Spleen (tissue), 11 donors: Measurements from ENCODE around the gene BCL11B. TPM values are rescaled to one million over a fixed set of nuclear protein-coding genes. Genes with fewer than 3 reads are reported as not detected.

Source experiments
- DNase-seq: peaks from one replicate; pipeline ENCODE4 v3.0.0-alpha.2; 2020
- H3K27ac ChIP-seq, 8 donors: fragments of 200-600 bp; sonication (generic) in 7 of 8; 1 replicate in 4 of 8; 2 replicates in 4 of 8; pipeline versions ENCODE4 v1.5.0 to v1.8.0; 2016 to 2021; ENCODE audit warnings: inconsistent platforms in 4 of 8, mild to moderate bottlenecking in 4 of 8, moderate library complexity in 1 of 8
- H3K27me3 ChIP-seq, 7 donors: fragments of 200-600 bp; sonication (generic) in 6 of 7; replicated peaks in 1 of 7; 1 replicate in 4 of 7; 2 replicates in 3 of 7; pipeline versions ENCODE4 v1.5.0 to v1.8.0; 2016 to 2021; ENCODE audit warnings: inconsistent platforms in 3 of 7, mild to moderate bottlenecking in 1 of 7
- H3K36me3 ChIP-seq, 6 donors: fragments of 200-600 bp; sonication (generic) in 5 of 6; 1 replicate in 4 of 6; 2 replicates in 2 of 6; pipeline versions ENCODE4 v1.5.0 to v1.8.0; 2016 to 2021; ENCODE audit warnings: inconsistent platforms in 2 of 6
- H3K4me1 ChIP-seq, 6 donors: fragments of 200-600 bp; sonication (generic) in 5 of 6; 1 replicate in 3 of 6; 2 replicates in 3 of 6; pipeline versions ENCODE4 v1.5.0 to v1.8.0; 2016 to 2021; ENCODE audit warnings: inconsistent platforms in 3 of 6
- H3K4me3 ChIP-seq, 8 donors: fragments of 200-600 bp; sonication (generic) in 7 of 8; 1 replicate in 4 of 8; 2 replicates in 4 of 8; pipeline versions ENCODE4 v1.5.0 to v1.8.0; 2016 to 2021; ENCODE audit warnings: inconsistent platforms in 4 of 8, mild to moderate bottlenecking in 4 of 8, moderate library complexity in 2 of 8
- H3K9me3 ChIP-seq, 8 donors: fragments of 200-600 bp; sonication (generic) in 7 of 8; 1 replicate in 4 of 8; 2 replicates in 4 of 8; pipeline versions ENCODE4 v1.5.0 to v1.8.0; 2016 to 2021; ENCODE audit warnings: inconsistent platforms in 4 of 8
- CTCF ChIP-seq, 11 experiments: fragments of 200-600 bp in 7 of 11; fragments of 450-650 bp in 4 of 11; sonication (generic) in 4 of 11; IDR thresholded peaks in 8 of 11; conservative IDR thresholded peaks in 3 of 11; 1 replicate in 7 of 11; 2 replicates in 4 of 11; pipeline versions ENCODE4 v1.4.0 to v1.8.0; 2016 to 2021; ENCODE audit warnings: antibody characterized with exemption in 11 of 11, inconsistent platforms in 4 of 11, mild to moderate bottlenecking in 1 of 11
- POLR2A ChIP-seq, 3 donors: fragments of 450-650 bp; IDR thresholded peaks; one replicate each; pipeline ENCODE4 v1.5.1; 2017; ENCODE audit warnings: antibody characterized with exemption in 3 of 3, mild to moderate bottlenecking in 1 of 3
- POLR2AphosphoS5 ChIP-seq, 3 donors: sonication (generic); formaldehyde crosslinking; IDR thresholded peaks; one replicate each; pipeline ENCODE4 v1.5.1; 2017; ENCODE audit warnings: antibody characterized with exemption in 3 of 3
- WGBS, 5 donors: extraction: QIAGEN DNeasy Blood & Tissue Kit in 3 of 5; methylation state at CpG; one replicate each; pipeline versions ENCODE4 v1.1.5 to v1.1.7; 2013 to 2018; 5-methylcytosine and 5-hydroxymethylcytosine counted together
- intact Hi-C: fragments of 100-400 bp; cut with DNase I; formaldehyde crosslinking; loops from one replicate; pipeline ENCODE4 v1.15.0; 2023; ENCODE audit warnings: low total_unique reads
- polyA plus RNA-seq, 3 donors: library from polyadenylated mRNA; stranded (reverse); fragments of 200-250 nt; gene quantifications; one replicate each; pipeline ENCODE4 v1.2.1, GENCODE V29; 2013
- total RNA-seq, 7 donors: library from RNA; depleted of rRNA in 3 of 7; stranded (reverse); fragments of >200 nt in 3 of 7; fragmentation: NEBNext Ultra II Directional in 4 of 7; extraction: Animal tissue kit (Norgen Biotek cat#: 25700) in 4 of 7; gene quantifications; one replicate each; pipeline versions ENCODE4 v1.1.0 to v1.2.1, GENCODE V29; 2016 to 2021
- donor health status: healthy with polysubstance abuse.
- donor health status: DM: no; HTN: no; CAD: no; lungs with moderate emphysema.
- donor health status: DM: no; HTN: no; CAD: no.
- donor health status: Bipolar disorder and iron deficiency.
- donor health status: healthy.
- donor health status: DM: no; HTN: no; CAD: no.
- donor health status: DM: yes; HTN: yes; CAD: no.

BCL11B gene
- total and polyA plus RNA-seq, 10 donors, result 0.74 to 21.1 (median 11.4) TPM

GRCh38 chr14:99159341-99160340 is 112.4 kb downstream of the BCL11B start:
- Histone ChIP-seq H3K4me1 (peaks cover 0 to 7% (median 2%) of the 10 kb centered on the region in 6 donors), H3K36me3 (no peaks in the 10 kb centered on the region), H3K4me3 (no peak overlapping the region), H3K9me3 (peaks cover 0 to 9% (median 0%) of the 10 kb centered on the region in 8 donors), H3K27ac (no peak overlapping the region), H3K27me3 (peaks cover 0 to 9% (median 0%) of the 10 kb centered on the region in 7 donors)
- 75 to 82% (median 80%) methylated on average over 19 to 22 of the region's 22 CpGs for WGBS, 5 donors
- DNase-seq, result no peak
- TF ChIP-seq CTCF (IDR thresholded peaks at IDR 0.05 in 8 of 11, conservative IDR thresholded peaks at IDR 0.05 in 3 of 11), result no peak
- no peak for TF ChIP-seq POLR2A (IDR thresholded peaks at IDR 0.05)
- no peak for TF ChIP-seq POLR2AphosphoS5 (IDR thresholded peaks at IDR 0.05)
- intact Hi-C loops, result no loop called here

GRCh38 chr14:99158646-99159165 is 113.3 kb downstream of the BCL11B start:
- 76 to 87% (median 83%) methylated on average over 7 of the region's 7 CpGs for WGBS, 5 donors
- DNase-seq, result no peak
- Histone ChIP-seq H3K27ac (no peak overlapping the region), H3K4me3 (no peak overlapping the region), H3K36me3 (no peaks in the 10 kb centered on the region), H3K9me3 (peaks cover 0 to 9% (median 0%) of the 10 kb centered on the region in 8 donors), H3K4me1 (peaks cover 0 to 7% (median 2%) of the 10 kb centered on the region in 6 donors), H3K27me3 (peaks cover 0 to 9% (median 0%) of the 10 kb centered on the region in 7 donors)
- TF ChIP-seq POLR2A (IDR thresholded peaks at IDR 0.05), result no peak
- TF ChIP-seq POLR2AphosphoS5 (IDR thresholded peaks at IDR 0.05), result no peak
- TF ChIP-seq CTCF (IDR thresholded peaks at IDR 0.05 in 8 of 11, conservative IDR thresholded peaks at IDR 0.05 in 3 of 11), result no peak
- intact Hi-C loops, result no loop called here

GRCh38 chr14:99158150-99158549 is 113.8 kb downstream of the BCL11B start:
- no peak for DNase-seq
- no peak overlapping the region for H3K4me3 ChIP-seq
- TF ChIP-seq POLR2A (IDR thresholded peaks at IDR 0.05) (no peak), CTCF (IDR thresholded peaks at IDR 0.05 in 8 of 11, conservative IDR thresholded peaks at IDR 0.05 in 3 of 11) (no peak), POLR2AphosphoS5 (IDR thresholded peaks at IDR 0.05) (no peak)

GRCh38 chr14:99157676-99158075 is 114.3 kb downstream of the BCL11B start:
- Histone ChIP-seq H3K27ac (no peak overlapping the region), H3K9me3 (peaks cover 0 to 9% (median 0%) of the 10 kb centered on the region in 8 donors), H3K27me3 (peaks cover 0 to 9% (median 0%) of the 10 kb centered on the region in 7 donors), H3K36me3 (no peaks in the 10 kb centered on the region), H3K4me1 (peaks cover 0 to 7% (median 2%) of the 10 kb centered on the region in 6 donors), H3K4me3 (no peak overlapping the region)
- DNase-seq, result no peak
- WGBS, 5 donors, result 94 to 97% (median 95%) methylated on average over 8 of the region's 8 CpGs
- TF ChIP-seq POLR2AphosphoS5 (IDR thresholded peaks at IDR 0.05) (no peak), CTCF (IDR thresholded peaks at IDR 0.05 in 8 of 11, conservative IDR thresholded peaks at IDR 0.05 in 3 of 11) (no peak), POLR2A (IDR thresholded peaks at IDR 0.05) (no peak)
- intact Hi-C loops, result no loop called here

More at GRCh38 chr14:99158150-99158549, 113.8 kb downstream of the BCL11B start:
- intact Hi-C loops, result no loop called here
- WGBS, 5 donors, result 77 to 96% (median 92%) methylated on average over 4 of the region's 4 CpGs
- H3K9me3 ChIP-seq, result peaks cover 0 to 9% (median 0%) of the 10 kb centered on the region in 8 donors
- H3K4me1 ChIP-seq, result peaks cover 0 to 7% (median 2%) of the 10 kb centered on the region in 6 donors
- no peaks in the 10 kb centered on the region for H3K36me3 ChIP-seq
- peaks cover 0 to 9% (median 0%) of the 10 kb centered on the region in 7 donors for H3K27me3 ChIP-seq
- no peak overlapping the region for H3K27ac ChIP-seq
